ENCODE measurements around the gene EFL1.
"Not testable (repeated sequence)": the region's sequence is repeated elsewhere in the genome, so short reads cannot be mapped to it uniquely, and the experiment has no call there.

Gene EFL1

DNA sequence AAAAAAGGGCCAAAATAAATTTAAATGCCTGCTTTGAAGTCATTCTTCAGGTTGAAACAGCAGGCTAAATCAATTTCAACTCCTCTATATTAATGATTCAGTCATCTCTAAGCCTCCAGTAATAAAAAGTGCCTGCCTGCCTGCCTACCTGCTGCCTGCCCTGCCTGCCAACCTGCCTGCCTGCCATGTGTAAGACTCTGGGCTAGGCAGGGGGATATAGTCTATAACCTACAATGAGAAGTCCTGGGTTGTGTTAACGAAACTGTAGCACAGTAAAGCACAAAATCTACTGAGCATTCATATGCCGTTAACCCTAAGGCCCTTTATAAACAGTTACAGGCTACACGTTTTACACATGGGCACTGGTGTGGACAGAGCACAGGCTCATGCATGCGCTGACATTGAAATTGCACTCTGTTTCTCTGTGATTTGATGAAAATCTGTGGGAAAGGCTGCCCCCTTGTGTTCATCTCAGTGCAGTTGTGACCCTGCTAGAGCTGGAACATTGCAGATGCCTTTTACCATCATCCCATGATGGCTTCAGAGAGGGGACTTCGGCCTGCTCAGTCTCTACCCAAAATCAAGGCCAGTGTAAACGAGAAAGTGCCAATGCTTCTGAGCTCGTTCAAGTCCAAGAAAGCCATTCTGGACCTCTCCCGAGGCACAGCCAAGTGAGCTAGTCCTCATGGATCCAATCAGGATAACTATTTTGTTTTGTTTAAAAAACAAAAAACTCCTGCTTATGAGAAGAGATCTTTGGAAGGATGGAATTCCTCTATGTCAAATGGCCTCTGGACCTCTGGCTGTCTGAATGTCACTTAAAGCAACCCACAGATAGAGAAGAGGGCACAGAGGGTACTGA is 64.6 kb downstream of the EFL1 start:
- DNase-seq (ENCODE audit: low spot score) = peak; percentile 68

DNA sequence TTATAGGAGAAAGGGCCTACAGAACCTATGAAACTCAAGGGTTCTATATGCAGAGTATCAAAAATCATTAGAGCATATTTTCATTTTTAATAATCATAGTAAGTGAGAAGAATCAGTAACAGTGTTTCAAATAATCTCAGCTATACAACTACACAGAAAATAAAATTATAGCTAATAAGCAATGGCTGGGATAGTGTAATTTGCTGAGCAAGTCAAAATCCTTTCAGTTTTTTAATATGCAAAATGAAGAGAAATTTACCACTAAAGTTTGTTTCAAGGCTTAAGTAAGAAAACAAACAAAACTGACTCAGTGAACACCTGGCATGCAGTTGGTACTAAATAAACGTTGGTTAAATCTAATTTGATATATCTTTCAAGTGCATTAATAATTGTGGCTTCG is 66.2 kb downstream of the EFL1 start:
- no peak for DNase-seq (ENCODE audit: low spot score)

DNA sequence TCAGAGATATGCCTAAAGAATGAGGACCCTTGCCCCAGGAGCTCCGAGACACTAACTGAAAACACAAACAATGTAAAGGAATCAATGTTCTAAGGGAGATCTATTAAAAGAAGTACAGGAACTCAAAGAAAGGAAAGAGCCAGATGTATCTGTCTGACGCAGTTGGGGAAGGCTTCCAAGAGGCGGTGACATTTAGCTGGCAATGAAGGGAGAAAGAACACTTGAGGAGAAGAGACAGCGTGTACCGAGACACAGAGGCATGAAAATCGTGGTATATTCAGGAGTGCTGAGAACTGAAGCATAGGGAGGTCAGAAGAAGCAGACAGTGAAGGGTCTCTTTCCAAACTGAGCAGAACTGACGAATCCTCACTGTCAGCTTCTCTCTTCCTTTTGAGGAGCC is 66.7 kb downstream of the EFL1 start:
- not testable (repeated sequence) for DNase-seq (ENCODE audit: low spot score)

DNA sequence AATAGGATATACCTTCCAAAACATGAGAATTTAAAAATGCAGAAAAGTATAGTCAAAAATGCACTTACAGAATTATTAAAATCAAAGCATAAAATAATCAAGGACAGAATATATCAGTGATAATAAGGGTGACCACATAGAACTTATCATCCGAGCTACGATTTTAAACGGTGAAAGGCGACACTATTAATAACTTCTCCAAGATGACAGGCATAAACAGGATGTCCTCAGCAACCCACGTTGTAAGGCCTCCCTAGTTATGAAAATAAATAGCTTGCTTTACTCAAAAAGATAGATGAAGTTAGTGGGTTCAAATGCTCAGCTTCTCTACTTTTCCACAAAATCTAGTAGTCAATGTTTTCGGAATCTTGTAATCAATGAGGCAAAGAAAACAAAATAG is 68.0 kb downstream of the EFL1 start:
- not testable (repeated sequence) for DNase-seq (ENCODE audit: low spot score)

DNA sequence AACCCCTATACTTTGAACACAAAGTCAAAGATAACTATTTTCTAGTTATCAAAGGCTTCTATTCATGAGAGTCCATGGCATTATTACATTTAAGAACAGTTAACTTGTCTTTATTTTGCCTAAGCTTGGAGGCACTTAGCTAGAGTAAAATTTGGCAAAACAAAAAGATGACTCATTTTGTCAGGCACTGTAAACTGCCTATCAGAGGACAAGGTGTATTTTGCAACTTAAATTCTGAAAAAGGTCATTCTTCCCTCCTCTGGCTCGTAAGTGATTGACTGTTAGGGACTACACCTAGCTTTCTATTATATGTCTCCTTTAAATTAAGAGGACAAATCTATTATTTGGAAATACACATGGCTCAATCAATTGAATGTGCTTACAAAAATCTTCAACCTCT is 69.1 kb downstream of the EFL1 start:
- DNase-seq (ENCODE audit: low spot score) = not testable (repeated sequence)

DNA sequence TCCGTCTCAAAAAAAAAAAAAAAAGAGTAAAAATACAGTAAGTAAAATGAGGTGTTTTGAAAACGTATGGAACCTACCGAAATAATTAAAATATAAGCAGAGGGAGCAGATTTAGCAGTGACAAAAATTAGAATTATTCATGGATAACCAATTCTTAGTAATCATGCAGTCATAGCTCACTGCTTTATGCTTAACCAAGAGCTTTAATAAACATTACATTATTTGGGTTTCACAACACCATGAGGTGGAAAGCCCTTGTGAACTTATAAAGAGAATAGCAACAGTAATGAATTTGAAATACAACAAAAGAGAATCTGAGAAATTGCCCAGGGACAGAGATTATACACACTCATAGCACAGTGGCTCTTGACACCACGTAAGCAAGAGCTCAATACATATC is 70.1 kb downstream of the EFL1 start:
- not testable (repeated sequence) for DNase-seq (ENCODE audit: low spot score)

DNA sequence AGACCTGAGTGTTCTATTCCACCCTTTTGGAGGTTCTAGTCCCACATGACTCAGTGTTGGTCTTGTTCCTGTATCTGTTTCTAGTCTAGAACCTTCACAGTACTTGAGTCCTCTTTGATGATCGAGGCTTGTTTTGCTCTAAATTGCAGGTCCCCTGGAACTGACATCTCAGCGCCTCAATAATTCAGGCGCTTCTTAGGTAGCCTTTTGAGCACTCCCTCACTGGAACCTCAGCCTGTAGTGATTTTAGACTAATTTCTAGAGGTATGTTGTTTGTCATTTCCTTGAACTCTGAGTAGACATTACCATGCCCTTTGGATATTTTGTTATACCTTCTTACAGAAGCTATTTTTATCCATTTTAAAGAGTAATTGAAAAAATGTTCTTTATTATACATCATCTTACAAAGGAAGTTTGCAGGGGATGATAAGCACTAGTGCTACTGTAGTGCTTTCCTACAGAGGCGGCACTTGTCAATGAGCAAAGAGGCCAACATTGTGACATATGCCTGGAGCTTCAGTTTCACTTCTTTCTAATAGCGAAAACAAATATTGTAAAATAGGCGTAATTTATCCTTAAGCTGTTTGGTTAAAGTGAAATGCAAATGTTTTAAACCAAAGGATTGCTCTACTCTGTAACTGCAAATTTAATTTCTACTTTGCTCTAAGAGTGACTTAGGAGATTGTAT is 75.7 kb downstream of the EFL1 start:
- no peak for DNase-seq (ENCODE audit: low spot score)

DNA sequence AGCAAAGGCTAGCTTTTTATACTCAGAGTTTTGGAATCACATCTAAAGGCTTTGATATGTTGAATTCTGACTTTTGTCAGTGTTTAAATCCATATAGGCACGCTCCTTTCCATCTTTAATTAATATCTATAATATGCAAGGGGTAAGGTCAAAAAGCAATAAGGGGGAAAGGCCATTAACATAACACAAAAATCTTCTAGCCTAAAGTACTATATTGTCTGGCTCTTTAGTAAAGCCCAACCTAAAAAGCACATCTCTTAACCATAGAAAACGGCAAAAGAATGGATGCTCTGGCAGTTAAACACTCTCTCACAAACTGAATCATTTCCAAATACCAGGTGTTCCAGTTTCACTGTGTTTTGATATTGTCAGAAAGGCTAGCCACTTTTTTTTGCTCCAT is 76.4 kb downstream of the EFL1 start:
- DNase-seq (ENCODE audit: low spot score) = no peak

DNA sequence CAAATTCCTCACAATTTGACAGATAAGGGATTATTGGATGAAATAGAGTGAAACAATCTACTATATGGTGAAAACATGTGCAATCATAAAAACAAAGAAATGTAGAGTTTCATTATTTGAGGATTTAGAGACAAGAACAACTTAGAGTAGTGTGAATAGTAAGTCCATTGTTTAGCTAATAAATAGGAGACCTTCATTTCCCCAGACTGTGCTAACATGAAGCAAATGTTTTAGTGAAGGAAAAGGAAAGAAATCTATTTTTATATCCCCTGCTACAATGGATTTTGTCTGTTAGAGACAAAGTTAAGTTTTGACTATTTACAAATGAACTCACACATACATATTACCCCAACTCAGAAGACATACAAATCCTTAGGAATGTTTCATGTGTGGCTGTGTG is 77.8 kb downstream of the EFL1 start:
- no peak for DNase-seq (ENCODE audit: low spot score)

DNA sequence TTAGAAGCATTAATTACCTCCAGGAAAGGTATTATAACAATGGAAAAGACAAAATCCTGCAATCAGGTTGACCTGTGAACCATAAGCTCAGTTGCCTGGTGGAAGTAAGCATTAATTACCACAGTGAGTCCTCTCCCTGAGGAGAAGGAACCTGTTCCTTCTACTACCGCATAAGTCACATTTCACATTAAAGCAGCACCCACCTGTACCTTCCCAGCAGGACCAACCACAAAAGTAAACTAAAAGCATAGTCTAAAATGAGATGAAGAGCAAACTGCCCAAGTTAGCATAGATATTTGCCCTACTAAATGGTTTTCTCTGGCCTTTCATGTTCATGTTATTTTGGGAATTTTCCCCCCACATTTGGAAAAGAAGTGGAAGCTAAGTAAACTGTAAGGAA is 78.2 kb downstream of the EFL1 start:
- DNase-seq (ENCODE audit: low spot score) = no peak

DNA sequence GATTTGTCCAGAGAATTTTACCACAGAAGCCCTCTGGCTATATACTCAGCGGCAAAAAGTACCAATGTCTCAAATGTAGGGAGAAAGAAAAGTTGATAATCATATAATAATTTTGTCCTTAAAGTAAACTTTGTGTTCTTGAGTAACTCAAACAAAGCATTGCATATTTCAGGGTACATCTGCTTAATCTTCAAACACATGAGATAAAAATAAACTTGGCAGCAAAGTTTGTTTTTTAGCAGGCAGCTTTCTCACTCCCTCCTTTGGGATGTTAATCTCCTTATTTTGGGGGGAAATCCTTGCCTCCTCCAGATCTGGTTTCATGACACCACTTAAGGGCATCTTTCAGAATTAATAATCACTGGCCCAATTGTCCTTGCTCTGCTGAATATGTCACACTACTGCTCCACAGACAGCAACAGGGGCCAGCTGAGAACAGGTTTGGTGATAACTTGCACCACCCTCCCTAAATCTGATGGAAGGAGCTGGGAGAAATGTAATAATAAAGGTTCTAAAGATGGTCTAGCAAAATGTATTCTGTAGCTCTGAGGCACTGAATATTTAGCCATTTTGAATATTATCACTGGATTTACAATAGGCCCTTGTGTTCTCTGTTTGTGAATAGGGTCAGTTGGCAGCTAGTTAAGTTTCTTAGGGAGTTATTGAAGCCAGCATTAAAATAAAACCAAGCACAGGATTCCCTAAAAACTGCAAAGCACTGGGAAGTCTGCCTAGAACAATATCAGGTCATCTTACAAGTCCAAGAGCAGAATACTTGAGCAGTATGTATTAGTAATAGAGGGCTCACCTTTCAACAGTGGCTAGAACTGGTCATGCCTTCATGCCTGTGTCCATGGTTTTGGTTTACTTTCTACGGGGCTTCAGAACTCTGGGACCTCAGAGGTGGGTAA is 79.2 kb downstream of the EFL1 start:
- no peak for DNase-seq (ENCODE audit: low spot score)

DNA sequence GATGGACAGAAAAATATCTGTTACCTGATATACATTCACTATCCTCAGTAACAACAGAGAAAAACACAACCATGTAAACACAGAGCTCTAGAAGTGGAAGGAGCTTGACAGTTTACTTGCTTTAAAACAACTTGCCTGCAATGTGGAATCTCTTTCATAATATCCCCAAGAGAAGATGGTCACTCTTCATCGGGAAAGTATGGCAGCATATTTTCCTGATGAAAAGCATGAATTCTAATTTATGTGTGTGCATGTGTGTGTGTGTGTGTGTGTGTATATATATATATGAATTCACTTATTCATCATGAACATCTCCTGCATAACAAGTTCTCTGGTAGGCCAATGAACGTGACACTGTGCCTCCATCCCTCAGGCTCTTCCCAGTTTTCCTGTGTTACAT is 81.2 kb downstream of the EFL1 start:
- DNase-seq (ENCODE audit: low spot score) = no peak

DNA sequence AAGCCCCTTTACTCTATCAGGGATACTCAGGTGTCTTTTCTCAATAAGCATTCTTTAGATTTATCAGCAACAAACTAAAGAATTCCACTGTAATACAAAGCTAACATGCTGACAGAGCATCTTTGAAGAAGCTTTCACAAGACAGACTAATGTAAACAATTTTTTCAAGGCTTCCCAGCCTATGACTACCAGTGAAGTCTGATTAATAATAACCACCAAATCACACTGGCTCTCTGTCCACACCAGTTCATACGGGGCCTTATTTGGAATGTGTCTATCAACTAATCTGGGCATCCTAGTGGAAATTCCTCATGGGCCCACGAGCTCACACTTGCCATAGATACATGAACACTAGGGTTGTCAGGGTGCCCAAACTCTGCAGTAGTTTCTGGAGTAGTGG is 84.5 kb downstream of the EFL1 start:
- no peak for DNase-seq (ENCODE audit: low spot score)

DNA sequence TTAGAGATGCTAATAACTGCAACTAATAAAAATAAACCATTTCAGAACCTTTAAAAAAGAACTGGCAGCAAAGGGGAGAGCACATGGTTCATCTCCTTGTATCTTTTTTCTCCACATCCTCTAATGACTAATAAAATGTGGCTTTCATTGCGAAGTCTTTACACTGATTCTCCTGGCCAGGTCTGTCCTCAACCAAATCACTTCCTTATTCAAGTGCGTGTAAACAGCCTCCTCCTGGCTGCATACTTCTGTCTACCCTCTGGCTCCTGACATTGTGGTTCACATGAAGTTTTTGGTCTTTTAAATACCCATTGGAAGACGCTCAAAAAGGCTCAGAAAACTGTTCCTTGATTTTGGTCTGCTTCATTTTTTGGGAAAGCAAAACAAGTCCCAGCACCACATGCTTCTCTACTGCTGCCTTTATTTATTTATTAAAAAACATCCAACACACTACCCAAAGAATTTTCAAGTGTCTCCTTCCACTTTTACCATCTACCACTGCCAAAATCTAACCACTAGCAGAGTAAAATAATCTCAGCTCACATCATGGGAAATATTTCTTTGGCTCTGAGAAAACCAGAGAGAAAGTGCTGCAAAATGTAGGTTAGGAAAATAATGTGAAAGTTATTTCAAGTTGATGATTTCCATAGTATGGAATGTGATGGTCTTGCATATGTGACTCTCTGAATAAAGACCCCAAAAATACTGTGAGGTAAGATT is 85.1 kb downstream of the EFL1 start:
- no peak for DNase-seq (ENCODE audit: low spot score)

DNA sequence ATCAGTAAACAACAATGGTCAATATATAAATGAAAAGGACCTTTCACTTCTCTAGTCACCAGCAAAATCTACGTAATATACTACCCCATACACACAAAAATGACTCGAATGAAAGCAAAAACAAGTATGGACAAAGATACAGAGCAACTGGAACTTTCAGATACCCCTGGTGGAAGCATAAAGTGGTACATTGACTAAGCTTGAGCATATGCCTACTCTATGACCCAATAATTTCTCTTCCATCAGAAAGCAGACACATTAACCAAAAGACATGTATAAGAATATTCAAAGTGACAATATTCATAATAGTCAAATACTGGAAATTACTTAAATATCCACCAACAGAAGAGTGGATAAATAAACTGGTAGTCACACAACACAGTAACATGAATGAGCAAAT is 86.0 kb downstream of the EFL1 start:
- no peak for DNase-seq (ENCODE audit: low spot score)

DNA sequence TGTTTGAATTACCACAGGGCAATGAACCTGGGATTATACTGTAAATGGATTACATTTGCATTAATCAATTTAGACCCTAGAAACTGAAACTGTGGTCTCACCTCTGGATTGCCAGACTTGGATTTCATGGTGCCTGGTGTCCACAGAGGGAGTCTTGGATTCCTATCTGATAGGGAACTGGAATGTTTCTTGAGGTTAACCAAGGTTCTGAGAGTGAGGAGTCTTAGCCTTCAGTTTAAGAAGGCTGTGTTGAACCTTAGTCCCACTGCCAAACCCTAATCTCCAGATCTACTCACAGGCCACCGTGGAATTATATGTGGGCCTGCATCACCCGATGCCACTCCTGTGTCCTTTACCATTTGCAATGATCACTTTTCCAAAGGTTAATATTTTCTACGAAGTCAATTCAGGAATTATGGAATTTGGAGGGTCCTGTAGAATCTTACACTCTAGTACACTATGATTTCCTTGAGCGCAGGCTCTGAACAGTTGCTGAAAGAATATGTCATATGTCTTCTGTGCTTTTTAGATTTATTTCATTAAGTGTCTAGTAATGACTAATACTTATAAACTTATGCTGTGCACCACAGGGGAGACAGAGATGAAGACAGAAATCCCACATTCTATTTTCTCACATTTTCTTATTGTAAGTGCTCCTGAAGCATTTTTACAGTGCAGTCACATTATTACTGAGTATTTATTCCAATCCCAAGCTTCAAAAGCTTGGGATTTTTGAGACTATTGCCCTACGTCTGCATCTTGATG is 87.9 kb downstream of the EFL1 start:
- DNase-seq (ENCODE audit: low spot score) = no peak

DNA sequence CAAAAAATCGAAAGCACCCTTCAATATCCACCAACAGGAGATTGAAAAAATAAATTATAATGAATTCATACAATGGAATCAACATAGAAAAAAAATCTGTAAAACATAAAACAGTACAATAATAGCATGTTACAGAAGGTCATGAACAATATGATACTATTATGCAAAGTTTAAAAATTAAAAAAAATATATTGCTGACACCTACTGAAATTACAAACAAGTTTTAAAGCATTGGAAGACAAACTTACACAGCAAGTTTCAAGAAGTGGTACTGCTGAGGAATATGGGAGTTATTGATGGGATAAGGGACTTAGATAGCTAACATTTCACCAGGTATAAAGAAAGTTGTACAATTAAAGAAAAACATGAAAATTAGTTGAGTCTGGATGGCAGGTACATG is 89.4 kb downstream of the EFL1 start:
- DNase-seq (ENCODE audit: low spot score) = no peak

DNA sequence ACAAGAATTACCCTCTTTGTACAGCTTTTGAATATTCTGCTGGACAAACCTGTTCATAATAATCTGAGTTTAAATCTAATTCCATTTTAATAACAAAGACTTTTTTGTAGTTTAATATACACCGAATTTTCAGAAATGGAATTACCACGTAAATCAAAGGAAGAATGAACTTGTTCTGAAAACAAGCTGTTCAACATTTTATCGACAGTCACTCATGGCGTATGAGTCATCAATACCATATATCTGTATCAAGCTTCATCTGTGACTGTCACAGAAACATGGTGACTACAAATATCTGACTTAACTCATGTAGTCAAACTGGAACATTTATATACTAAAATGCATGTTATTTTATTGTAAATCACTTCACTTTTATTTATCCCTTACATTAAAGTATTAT is 90.0 kb downstream of the EFL1 start:
- no peak for DNase-seq (ENCODE audit: low spot score)

DNA sequence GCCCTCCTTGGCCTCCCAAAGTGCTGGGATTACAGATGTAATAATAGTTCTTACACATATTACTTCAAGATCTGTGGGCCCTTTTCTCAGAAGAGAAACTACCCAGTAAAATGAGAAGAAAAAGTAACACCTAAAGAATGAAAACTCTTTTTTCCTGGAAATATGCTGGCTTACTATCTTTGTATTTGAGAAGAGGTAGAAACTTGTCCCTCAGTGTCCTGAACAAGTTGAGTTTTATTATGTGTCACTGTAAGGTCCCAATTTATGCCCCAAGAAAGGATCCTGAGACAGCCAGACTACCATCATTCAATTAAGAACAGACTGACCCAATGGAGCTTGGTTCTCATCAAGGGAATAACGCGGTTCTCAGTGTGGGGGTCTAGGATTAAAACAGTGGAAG is 93.8 kb downstream of the EFL1 start:
- no peak for DNase-seq (ENCODE audit: low spot score)

DNA sequence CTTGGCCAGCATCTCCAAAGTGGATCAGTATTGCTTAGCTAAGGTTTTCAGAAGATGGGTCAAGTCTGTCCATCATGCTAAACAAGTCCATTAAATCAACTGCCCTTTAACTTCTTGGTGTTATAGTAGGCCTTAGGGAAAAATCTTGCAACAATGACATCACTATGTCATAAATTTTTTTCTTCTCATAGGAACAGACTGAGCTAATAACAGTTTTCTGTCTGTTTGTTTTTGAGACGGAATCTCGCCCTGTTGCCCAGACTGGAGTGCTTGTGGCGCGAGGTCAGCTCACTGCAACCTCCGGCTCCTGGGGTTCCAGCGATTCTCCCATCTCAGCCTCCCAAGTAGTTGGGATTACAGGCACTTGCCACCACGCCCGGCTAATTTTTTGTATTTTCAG is 94.2 kb downstream of the EFL1 start:
- no peak for DNase-seq (ENCODE audit: low spot score)

DNA sequence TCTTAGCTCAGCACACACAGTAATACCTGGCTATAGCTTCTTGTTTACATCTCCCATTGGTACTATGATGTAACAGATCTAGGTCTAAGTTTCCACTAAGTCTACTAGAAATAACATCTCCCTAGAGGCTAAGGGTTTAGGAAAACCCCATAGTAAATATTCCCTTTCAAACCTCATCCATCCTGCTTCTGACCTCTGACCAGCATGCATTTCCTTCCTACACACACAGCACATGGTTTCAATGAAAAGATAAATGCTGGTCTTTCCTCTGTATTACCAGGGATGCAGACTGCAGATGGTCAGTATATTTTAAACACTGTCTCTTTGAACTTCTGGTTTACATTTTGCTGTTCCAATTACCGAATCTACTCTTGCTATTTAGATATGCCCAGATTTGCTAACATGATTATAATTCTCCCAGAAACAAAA is 96.6 kb downstream of the EFL1 start:
- DNase-seq (ENCODE audit: low spot score) = no peak
